Activated naive CD8-positive, alpha-beta T cell treated with anti-CD3 and anti-CD28 coated beads, Interleukin-2, amount 50 U/mL, for 24 hours (primary cell): ENCODE measurements around the gene BLZF1.
A peak's percentile ranks its signal among the peaks of the same experiment; 100 is the strongest.
"Not testable (repeated sequence)": the region's sequence is repeated elsewhere in the genome, so short reads cannot be mapped to it uniquely, and the experiment has no call there.

Experiments used
- ATAC-seq: fragments of 150-1000 bp; cut with Tn5 transposase; one replicate; pipeline ENCODE4 v1.10.0; 2021
- DNase-seq: peaks from one replicate; pipeline ENCODE4 v3.0.0; 2021
- H3K27ac Mint-ChIP-seq: one replicate; pipeline ENCODE4 v1.8.0; 2021; ENCODE audit warnings: mild to moderate bottlenecking, mixed read lengths
- H3K27me3 Mint-ChIP-seq: one replicate; pipeline ENCODE4 v1.8.0; 2021; ENCODE audit warnings: mixed read lengths
- H3K36me3 Mint-ChIP-seq: one replicate; pipeline ENCODE4 v1.8.0; 2021; ENCODE audit warnings: low read depth, mixed read lengths
- H3K4me1 Mint-ChIP-seq: one replicate; pipeline ENCODE4 v1.8.0; 2021; ENCODE audit warnings: mixed read lengths
- H3K4me3 Mint-ChIP-seq: one replicate; pipeline ENCODE4 v1.8.0; 2021; ENCODE audit warnings: mild to moderate bottlenecking, moderate library complexity, mixed read lengths
- H3K9me3 Mint-ChIP-seq: one replicate; pipeline ENCODE4 v1.8.0; 2021; ENCODE audit warnings: mixed read lengths

BLZF1 gene

GRCh38 chr1:169340882-169341281 lies 27.1 kb upstream of the BLZF1 start:
- H3K9me3 Mint-ChIP-seq, result peaks cover 19% of the 10 kb centered on the region
- peaks cover 27% of the 10 kb centered on the region for H3K4me1 Mint-ChIP-seq
- H3K27me3 Mint-ChIP-seq, result no peaks in the 10 kb centered on the region
- no peak for DNase-seq
- peaks cover 26% of the 10 kb centered on the region for H3K36me3 Mint-ChIP-seq
- no peak for ATAC-seq
- no peak overlapping the region for H3K4me3 Mint-ChIP-seq
- H3K27ac Mint-ChIP-seq, result peak overlapping the region; percentile 44

GRCh38 chr1:169342096-169342495 lies 25.9 kb upstream of the BLZF1 start:
- Mint-ChIP-seq H3K9me3 (peaks cover 19% of the 10 kb centered on the region), H3K36me3 (peaks cover 20% of the 10 kb centered on the region), H3K4me1 (peaks cover 27% of the 10 kb centered on the region)
- not testable (repeated sequence) for ATAC-seq, H3K4me3 Mint-ChIP-seq, H3K27ac Mint-ChIP-seq, DNase-seq, H3K27me3 Mint-ChIP-seq

DNA sequence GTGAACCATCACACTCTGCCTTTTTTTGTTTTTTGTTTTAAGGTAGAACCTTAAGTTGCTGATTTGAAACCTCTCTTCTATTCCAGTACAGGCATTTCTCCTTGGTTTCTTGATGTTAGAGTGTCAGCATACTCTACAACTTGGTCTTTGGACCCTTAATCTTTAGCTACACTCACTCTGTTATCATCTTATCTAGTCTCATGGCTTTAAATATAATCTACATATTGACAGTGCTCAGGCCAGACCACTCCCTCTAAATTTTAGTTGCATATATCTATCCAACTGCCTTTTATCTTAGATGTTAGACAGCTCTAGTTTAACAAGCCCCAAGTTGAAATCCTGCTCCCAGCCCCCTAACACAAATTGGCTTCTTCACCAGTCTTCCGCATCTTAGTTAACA lies 22.5 kb upstream of the BLZF1 start:
- DNase-seq, result no peak
- Mint-ChIP-seq H3K9me3 (peaks cover 4% of the 10 kb centered on the region), H3K27me3 (no peaks in the 10 kb centered on the region), H3K36me3 (peaks cover 5% of the 10 kb centered on the region), H3K4me3 (no peak overlapping the region), H3K27ac (no peak overlapping the region), H3K4me1 (peaks cover 5% of the 10 kb centered on the region)
- no peak for ATAC-seq

DNA sequence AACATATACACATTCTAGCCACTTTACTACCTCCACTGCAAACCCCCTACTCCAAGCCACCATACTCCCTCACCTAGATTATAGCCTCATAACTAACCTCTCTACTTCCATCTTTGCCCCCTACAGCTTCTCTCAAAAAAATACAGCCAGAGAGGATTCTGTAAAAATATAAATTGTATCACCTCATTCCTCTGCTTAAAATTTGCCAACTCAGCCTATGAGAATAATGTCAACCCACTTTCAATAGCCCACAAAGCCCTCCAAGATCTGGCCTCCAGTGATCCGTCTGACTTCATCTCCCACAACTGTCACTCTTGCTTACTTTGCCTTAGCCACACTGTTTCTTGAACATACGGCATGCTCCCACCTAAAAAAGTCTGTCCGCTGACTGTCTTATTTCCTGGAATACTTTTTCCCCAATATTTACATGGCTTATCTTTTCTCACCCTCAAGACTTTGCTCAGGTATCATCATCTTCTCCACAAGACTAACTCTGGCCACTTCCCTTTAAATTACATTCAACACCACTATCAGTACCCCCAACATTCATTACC lies 21.9 kb upstream of the BLZF1 start:
- Mint-ChIP-seq H3K27me3 (no peaks in the 10 kb centered on the region), H3K27ac (no peak overlapping the region), H3K36me3 (peaks cover 2% of the 10 kb centered on the region), H3K9me3 (no peaks in the 10 kb centered on the region), H3K4me1 (peaks cover 5% of the 10 kb centered on the region), H3K4me3 (no peak overlapping the region)
- DNase-seq (no peak), ATAC-seq (no peak)

DNA sequence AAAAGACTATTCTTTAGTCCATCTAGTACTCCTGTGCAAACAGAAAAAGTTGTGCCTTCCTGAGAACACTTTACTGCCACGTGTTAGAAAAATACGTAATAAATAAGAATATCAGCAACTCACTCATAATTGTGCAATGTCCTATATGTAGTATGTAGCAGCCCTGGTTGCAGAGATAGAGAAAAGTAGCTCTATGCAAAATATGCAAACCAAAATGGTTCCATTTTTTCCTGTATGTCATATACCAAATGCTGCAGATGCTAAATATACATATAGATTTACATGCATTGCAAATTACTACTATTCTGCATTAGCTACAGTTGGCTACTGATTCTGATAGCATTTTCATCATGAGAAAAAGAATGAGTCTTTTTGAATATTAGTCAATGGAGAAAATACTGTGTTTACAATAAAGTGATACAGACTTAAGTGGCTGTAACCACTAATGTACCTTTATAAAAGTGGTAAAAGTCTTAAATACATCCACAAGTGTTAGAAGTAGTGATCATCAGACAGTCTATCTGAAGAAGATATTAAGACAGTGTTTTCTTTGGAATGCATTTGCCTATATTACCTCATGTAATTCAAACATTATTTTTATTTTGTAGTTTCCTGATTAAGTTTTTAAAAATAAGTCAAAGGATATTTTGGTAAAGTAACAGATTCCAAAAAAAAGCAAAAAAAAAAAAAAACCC lies 20.2 kb upstream of the BLZF1 start:
- DNase-seq (no peak), ATAC-seq (no peak)
- no peak overlapping the region for H3K27ac Mint-ChIP-seq
- no peak overlapping the region for H3K4me3 Mint-ChIP-seq
- H3K36me3 Mint-ChIP-seq, result no peaks in the 10 kb centered on the region
- H3K27me3 Mint-ChIP-seq, result no peaks in the 10 kb centered on the region
- no peaks in the 10 kb centered on the region for H3K9me3 Mint-ChIP-seq
- H3K4me1 Mint-ChIP-seq, result peaks cover 20% of the 10 kb centered on the region

- DNase-seq (no peak), ATAC-seq (no peak)
- Mint-ChIP-seq H3K9me3 (no peaks in the 10 kb centered on the region), H3K4me3 (no peak overlapping the region), H3K36me3 (no peaks in the 10 kb centered on the region), H3K27me3 (no peaks in the 10 kb centered on the region), H3K27ac (no peak overlapping the region), H3K4me1 (peaks cover 20% of the 10 kb centered on the region)
These were observed 19.5 kb upstream of the BLZF1 start for GRCh38 chr1:169348383-169349036.

- ATAC-seq, result no peak
These were observed 7.6 kb upstream of the BLZF1 start for GRCh38 chr1:169360415-169360814.

GRCh38 chr1:169361281-169361680 lies 6.7 kb upstream of the BLZF1 start:
- no peak overlapping the region for H3K27ac Mint-ChIP-seq
- H3K27me3 Mint-ChIP-seq, result no peaks in the 10 kb centered on the region
- peaks cover 32% of the 10 kb centered on the region for H3K4me1 Mint-ChIP-seq
- ATAC-seq (no peak), DNase-seq (no peak)
- no peak overlapping the region for H3K4me3 Mint-ChIP-seq
- no peaks in the 10 kb centered on the region for H3K36me3 Mint-ChIP-seq
- no peaks in the 10 kb centered on the region for H3K9me3 Mint-ChIP-seq

More at GRCh38 chr1:169360415-169360814, 7.6 kb upstream of the BLZF1 start:
- Mint-ChIP-seq H3K4me3 (no peak overlapping the region), H3K4me1 (peaks cover 32% of the 10 kb centered on the region), H3K27me3 (no peaks in the 10 kb centered on the region), H3K27ac (no peak overlapping the region), H3K9me3 (no peaks in the 10 kb centered on the region), H3K36me3 (no peaks in the 10 kb centered on the region)
- no peak for DNase-seq

DNA sequence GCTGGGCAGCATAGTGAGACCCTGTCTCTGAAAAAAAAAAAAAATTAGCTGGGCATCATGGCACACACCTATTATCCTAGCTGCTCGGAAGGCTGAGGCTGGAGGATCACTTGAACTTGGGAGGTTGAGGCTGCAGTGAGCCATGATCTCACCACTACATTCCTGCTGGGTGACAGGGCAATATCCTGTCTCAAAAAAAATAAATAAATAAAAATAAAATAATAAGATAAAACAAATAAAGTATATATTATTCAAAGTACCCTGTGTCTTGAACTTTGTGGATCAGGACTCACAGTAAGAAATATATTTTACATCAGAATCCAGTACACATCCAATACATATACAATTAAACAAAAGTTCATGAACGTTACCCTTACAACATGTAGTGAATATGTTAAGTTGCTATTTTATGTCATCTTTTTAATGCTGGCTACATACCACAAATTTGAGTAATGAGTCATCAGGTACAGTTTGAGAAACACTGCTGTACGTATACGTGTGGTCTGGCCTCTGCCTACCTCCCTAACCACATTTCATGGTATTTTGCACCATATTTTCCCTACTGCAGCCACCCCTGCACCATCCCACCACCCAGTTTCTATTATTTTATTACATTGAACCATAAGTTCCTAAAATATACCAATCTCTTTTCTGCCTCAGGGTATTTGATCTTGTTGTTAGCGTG lies 4.8 kb upstream of the BLZF1 start:
- peaks cover 32% of the 10 kb centered on the region for H3K4me1 Mint-ChIP-seq
- peak; percentile 61 for ATAC-seq
- no peaks in the 10 kb centered on the region for H3K27me3 Mint-ChIP-seq
- H3K9me3 Mint-ChIP-seq, result no peaks in the 10 kb centered on the region
- DNase-seq, result peak; percentile 35
- peak overlapping the region; percentile 54 for H3K4me3 Mint-ChIP-seq
- H3K27ac Mint-ChIP-seq, result peak overlapping the region; percentile 77
- no peaks in the 10 kb centered on the region for H3K36me3 Mint-ChIP-seq

DNA sequence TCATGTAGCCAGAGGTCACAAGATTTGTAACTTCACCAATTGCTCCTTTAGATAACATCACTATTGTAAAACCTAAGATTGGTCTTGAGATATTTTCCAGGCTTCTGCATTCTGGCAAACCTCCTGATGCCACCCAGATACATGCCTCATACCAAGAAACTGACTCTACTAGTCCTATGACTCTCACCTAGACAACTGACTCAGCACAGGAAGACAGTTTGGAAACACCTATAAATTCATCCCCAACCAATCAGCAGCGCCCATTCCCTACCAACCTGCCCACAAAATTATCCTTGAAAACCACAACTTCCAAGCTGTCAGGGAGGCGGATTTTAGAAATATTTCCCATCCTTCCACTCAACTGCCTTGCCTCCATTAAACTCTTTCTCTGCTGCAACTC lies 3.0 kb upstream of the BLZF1 start:
- peaks cover under 1% of the 10 kb centered on the region for H3K36me3 Mint-ChIP-seq
- DNase-seq (no peak), ATAC-seq (no peak)
- H3K27me3 Mint-ChIP-seq, result no peaks in the 10 kb centered on the region
- H3K9me3 Mint-ChIP-seq, result no peaks in the 10 kb centered on the region
- H3K4me3 Mint-ChIP-seq, result no peak overlapping the region
- H3K4me1 Mint-ChIP-seq, result peaks cover 42% of the 10 kb centered on the region
- no peak overlapping the region for H3K27ac Mint-ChIP-seq

DNA sequence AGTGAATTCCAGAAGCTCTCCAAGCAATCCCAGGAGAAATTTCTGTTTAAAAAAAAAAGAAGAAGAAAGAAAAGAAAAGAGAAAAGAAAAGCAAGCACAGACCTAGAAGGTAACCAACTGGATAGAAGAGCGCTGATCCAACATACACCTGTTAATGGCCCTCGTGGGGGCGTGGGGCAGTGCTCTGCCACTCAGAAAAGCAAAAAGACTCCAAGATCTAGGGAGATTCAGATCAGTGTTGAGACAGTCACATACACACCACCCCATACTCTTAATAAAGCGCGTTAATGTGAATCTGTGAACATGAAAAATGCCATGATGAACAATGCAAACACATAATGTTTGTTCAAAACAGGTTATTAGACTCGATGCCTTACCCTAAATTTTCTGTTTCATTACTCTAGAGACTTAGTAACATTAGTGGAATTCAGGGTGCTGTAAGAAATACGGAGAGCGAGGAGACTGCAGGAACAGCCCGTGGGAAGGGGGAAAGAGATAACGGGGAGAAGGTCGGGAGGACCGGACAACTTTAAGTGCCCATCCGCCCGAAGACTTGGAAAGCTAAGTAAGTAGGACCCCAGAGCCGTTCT lies 804 bp upstream of the BLZF1 start:
- Mint-ChIP-seq H3K4me3 (no peak overlapping the region), H3K36me3 (peaks cover 9% of the 10 kb centered on the region), H3K4me1 (peaks cover 48% of the 10 kb centered on the region), H3K9me3 (no peaks in the 10 kb centered on the region), H3K27me3 (no peaks in the 10 kb centered on the region), H3K27ac (no peak overlapping the region)
- ATAC-seq (no peak), DNase-seq (no peak)

DNA sequence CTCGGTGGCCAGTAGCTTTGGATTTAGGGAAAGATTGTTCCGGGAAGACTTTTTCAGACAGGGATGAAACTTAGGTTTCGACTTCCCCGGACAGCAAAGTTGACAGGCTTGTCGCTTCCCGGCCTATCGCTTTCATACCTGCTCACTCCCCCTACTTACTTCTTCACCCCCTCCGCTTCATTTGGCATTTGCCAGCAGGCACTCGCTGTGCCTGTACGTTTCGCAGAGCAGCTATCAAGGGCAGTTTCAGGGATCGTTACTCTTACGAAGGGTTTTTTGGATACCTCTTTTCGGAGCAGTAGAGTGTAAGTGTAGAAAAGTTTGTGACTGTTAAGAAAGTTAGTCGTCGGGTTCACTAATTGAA lies 393 bp downstream of the BLZF1 start:
- Mint-ChIP-seq H3K27ac (no peak overlapping the region), H3K4me3 (no peak overlapping the region), H3K36me3 (peaks cover 14% of the 10 kb centered on the region), H3K27me3 (no peaks in the 10 kb centered on the region), H3K4me1 (peaks cover 37% of the 10 kb centered on the region), H3K9me3 (no peaks in the 10 kb centered on the region)
- no peak for ATAC-seq
- peak; percentile 25 for DNase-seq

DNA sequence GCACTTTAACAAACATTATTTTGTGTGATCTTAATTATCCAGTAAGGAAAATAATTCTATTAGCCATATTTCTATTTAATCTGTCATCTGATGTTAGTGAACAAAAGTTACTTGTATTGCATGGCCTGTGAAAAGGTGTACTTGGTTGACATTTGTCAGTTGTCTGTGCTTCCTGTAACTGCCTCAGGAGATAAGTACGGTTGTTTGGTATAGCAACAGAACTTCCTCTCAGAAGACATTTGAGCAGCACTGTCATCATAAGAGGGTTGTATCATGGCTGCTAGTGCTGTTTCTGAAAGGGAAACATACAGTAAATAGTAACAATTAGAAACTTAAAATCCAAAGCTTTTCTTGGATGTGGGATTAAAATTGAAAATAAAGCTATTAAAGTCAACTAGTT lies 3.4 kb downstream of the BLZF1 start:
- no peak overlapping the region for H3K27ac Mint-ChIP-seq
- DNase-seq (no peak), ATAC-seq (no peak)
- H3K4me3 Mint-ChIP-seq, result no peak overlapping the region
- H3K36me3 Mint-ChIP-seq, result peaks cover 14% of the 10 kb centered on the region
- H3K4me1 Mint-ChIP-seq, result peaks cover 25% of the 10 kb centered on the region
- no peaks in the 10 kb centered on the region for H3K9me3 Mint-ChIP-seq
- H3K27me3 Mint-ChIP-seq, result no peaks in the 10 kb centered on the region

DNA sequence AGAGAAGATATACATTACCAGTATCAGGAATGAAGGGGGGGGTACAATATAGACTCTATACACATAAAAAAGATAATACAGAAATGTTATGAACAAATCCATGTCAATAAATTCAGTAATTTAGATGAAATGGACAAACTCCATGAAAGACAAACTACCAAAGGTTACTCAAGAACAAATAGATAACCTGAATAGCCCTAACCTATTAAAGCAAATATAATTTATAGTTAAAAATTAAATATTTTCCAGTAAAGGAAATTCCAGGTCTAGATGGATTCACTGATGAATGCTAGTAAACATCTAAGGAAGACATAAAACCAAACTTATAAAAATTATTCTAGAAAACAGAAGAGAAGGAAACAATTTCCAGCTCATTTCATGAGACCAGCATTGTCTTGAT lies 13.2 kb downstream of the BLZF1 start:
- DNase-seq (no peak), ATAC-seq (no peak)
- Mint-ChIP-seq H3K4me3 (no peak overlapping the region), H3K36me3 (peaks cover 36% of the 10 kb centered on the region), H3K27me3 (no peaks in the 10 kb centered on the region), H3K9me3 (no peaks in the 10 kb centered on the region), H3K27ac (no peak overlapping the region), H3K4me1 (no peaks in the 10 kb centered on the region)
